ENCODE data around the gene CDYL.

CDYL gene

GRCh38 chr6:4776131-4776492 lies at the start of gene CDYL:
TSS of gene CDYL (plus strand) at chr6:4776404. CDS start at chr6:4776784, 380 bp downstream.
- DNase-seq: peak; percentile 92

- no peak for DNase-seq
Observed at GRCh38 chr6:4726645-4727044, 49.6 kb upstream of the CDYL start.

GRCh38 chr6:4727217-4727616 lies 49.0 kb upstream of the CDYL start:
- DNase-seq: no peak

GRCh38 chr6:4727671-4728435 lies 48.4 kb upstream of the CDYL start:
- DNase-seq: peak; percentile 2

GRCh38 chr6:4728436-4728769 lies 47.8 kb upstream of the CDYL start:
- no peak for DNase-seq

- no peak for DNase-seq
Observed at GRCh38 chr6:4728926-4729325, 47.3 kb upstream of the CDYL start.

- no peak for DNase-seq
Observed at GRCh38 chr6:4731996-4732395, 44.2 kb upstream of the CDYL start.

GRCh38 chr6:4732691-4733315 lies 43.4 kb upstream of the CDYL start:
- no peak for DNase-seq

- no peak for DNase-seq
Observed at GRCh38 chr6:4736371-4736873, 39.8 kb upstream of the CDYL start.

- DNase-seq: no peak
Observed at GRCh38 chr6:4740032-4740431, 36.2 kb upstream of the CDYL start.

- no peak for DNase-seq
Observed at GRCh38 chr6:4743062-4743461, 33.1 kb upstream of the CDYL start.

- DNase-seq: no peak
Observed at GRCh38 chr6:4743926-4744325, 32.3 kb upstream of the CDYL start.

GRCh38 chr6:4747588-4747987 lies 28.6 kb upstream of the CDYL start:
- DNase-seq: no peak

- DNase-seq: no peak
Observed at GRCh38 chr6:4751823-4752464, 24.3 kb upstream of the CDYL start.

- DNase-seq: no peak
Observed at GRCh38 chr6:4756247-4756646, 20.0 kb upstream of the CDYL start.

GRCh38 chr6:4759997-4760396 lies 16.2 kb upstream of the CDYL start:
- no peak for DNase-seq

- DNase-seq: no peak
Observed at GRCh38 chr6:4760773-4761172, 15.4 kb upstream of the CDYL start.

- DNase-seq: no peak
Observed at GRCh38 chr6:4762294-4762693, 13.9 kb upstream of the CDYL start.

GRCh38 chr6:4763921-4764320 lies 12.3 kb upstream of the CDYL start:
- DNase-seq: no peak

GRCh38 chr6:4768815-4769214 lies 7.4 kb upstream of the CDYL start:
- DNase-seq: no peak

GRCh38 chr6:4772750-4773149 lies 3.5 kb upstream of the CDYL start:
- no peak for DNase-seq

- no peak for DNase-seq
Observed at GRCh38 chr6:4773181-4773580, 3.0 kb upstream of the CDYL start.

GRCh38 chr6:4774296-4774695 lies 1.9 kb upstream of the CDYL start:
- DNase-seq: no peak

Measured in CD4-positive, alpha-beta T cell treated with Interleukin-21 for 1 hour (primary cell).